ENCODE results near the gene CCDC201.
"Not testable (repeated sequence)": the region's sequence is repeated elsewhere in the genome, so short reads cannot be mapped to it uniquely, and the experiment has no call there.

The CCDC201 gene

GRCh38 chr7:45848734-45849133, 24.1 kb downstream of the CCDC201 start:
- not testable (repeated sequence) for H3K9me2 ChIP-seq (replicated peaks; ENCODE audit: insufficient read depth, low read length); H3K79me2 ChIP-seq (ENCODE audit: low read length); H3K9me3 ChIP-seq (replicated peaks; ENCODE audit: insufficient read depth, low read length); H3K27ac ChIP-seq (ENCODE audit: low read length); H2AFZ ChIP-seq (ENCODE audit: low read length); H3K4me3 ChIP-seq (ENCODE audit: low read length); H3K9ac ChIP-seq (ENCODE audit: low read length); H3F3A ChIP-seq (ENCODE audit: insufficient read depth, low read length); H3K4me2 ChIP-seq (ENCODE audit: low read depth, low read length); H3K27me3 ChIP-seq (replicated peaks; ENCODE audit: insufficient read depth, low read length); DNase-seq; H3K4me1 ChIP-seq (ENCODE audit: low read length); H3K36me3 ChIP-seq (replicated peaks; ENCODE audit: insufficient read depth, low read length); H4K20me1 ChIP-seq (ENCODE audit: insufficient read depth, low read length)

- H3K27me3 ChIP-seq (replicated peaks; ENCODE audit: insufficient read depth, low read length); DNase-seq; H4K20me1 ChIP-seq (ENCODE audit: insufficient read depth, low read length); H3K9ac ChIP-seq (ENCODE audit: low read length); H3K27ac ChIP-seq (ENCODE audit: low read length); H2AFZ ChIP-seq (ENCODE audit: low read length); H3K4me1 ChIP-seq (ENCODE audit: low read length); H3K4me2 ChIP-seq (ENCODE audit: low read depth, low read length); H3K9me3 ChIP-seq (replicated peaks; ENCODE audit: insufficient read depth, low read length); H3K79me2 ChIP-seq (ENCODE audit: low read length); H3K4me3 ChIP-seq (ENCODE audit: low read length); H3K36me3 ChIP-seq (replicated peaks; ENCODE audit: insufficient read depth, low read length); H3F3A ChIP-seq (ENCODE audit: insufficient read depth, low read length); H3K9me2 ChIP-seq (replicated peaks; ENCODE audit: insufficient read depth, low read length): not testable (repeated sequence)
These were observed 26.3 kb downstream of the CCDC201 start for GRCh38 chr7:45846536-45846935.

DNA sequence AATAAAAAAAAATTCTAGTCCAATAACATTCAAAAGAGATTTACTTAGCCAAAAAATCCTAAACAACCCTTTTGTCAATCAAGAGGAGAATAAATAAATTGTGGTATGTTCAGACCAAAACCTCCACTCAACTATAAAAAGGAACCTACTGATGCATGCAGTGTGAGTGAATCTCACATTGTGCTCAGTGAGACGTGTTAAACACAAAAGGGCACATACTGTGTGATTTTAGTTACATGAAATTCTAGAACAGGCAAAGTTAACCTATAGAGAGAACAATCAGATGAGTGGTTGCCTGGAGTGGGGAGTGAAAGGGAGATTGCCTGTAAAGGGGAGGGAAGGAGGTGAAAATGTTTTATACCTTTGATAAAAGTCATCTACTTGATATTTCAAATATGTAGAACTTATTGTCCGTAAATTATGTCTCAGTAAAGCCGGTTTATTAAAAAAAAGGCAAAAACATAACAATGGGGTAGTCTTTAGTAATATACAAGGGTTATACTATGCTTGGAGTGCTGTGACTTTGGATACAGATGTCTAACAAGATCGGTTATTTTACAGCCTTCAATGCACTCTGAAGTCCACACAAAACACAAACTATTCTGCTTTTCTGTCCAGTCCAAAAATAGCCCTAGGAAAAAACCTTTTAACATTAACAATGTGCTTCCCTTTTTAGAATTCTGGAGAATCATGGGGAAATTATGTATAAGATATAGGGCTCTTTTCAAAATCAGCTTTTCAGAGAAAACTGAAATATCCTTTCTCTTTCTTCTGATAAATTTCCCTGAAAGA, 30.8 kb downstream of the CCDC201 start:
- H3K9me3 ChIP-seq (replicated peaks; ENCODE audit: insufficient read depth, low read length); H3K4me3 ChIP-seq (ENCODE audit: low read length); H2AFZ ChIP-seq (ENCODE audit: low read length); H3F3A ChIP-seq (ENCODE audit: insufficient read depth, low read length); H3K27me3 ChIP-seq (replicated peaks; ENCODE audit: insufficient read depth, low read length); H3K36me3 ChIP-seq (replicated peaks; ENCODE audit: insufficient read depth, low read length); DNase-seq; H3K79me2 ChIP-seq (ENCODE audit: low read length); H3K4me2 ChIP-seq (ENCODE audit: low read depth, low read length); H3K27ac ChIP-seq (ENCODE audit: low read length); H3K9me2 ChIP-seq (replicated peaks; ENCODE audit: insufficient read depth, low read length); H3K4me1 ChIP-seq (ENCODE audit: low read length); H3K9ac ChIP-seq (ENCODE audit: low read length); H4K20me1 ChIP-seq (ENCODE audit: insufficient read depth, low read length): not testable (repeated sequence)

GRCh38 chr7:45838852-45839251, 34.0 kb downstream of the CCDC201 start:
- not testable (repeated sequence) for H3K79me2 ChIP-seq (ENCODE audit: low read length); H3F3A ChIP-seq (ENCODE audit: insufficient read depth, low read length); DNase-seq; H3K9me3 ChIP-seq (replicated peaks; ENCODE audit: insufficient read depth, low read length); H3K4me3 ChIP-seq (ENCODE audit: low read length); H3K27ac ChIP-seq (ENCODE audit: low read length); H3K4me1 ChIP-seq (ENCODE audit: low read length); H3K4me2 ChIP-seq (ENCODE audit: low read depth, low read length); H4K20me1 ChIP-seq (ENCODE audit: insufficient read depth, low read length); H2AFZ ChIP-seq (ENCODE audit: low read length); H3K9me2 ChIP-seq (replicated peaks; ENCODE audit: insufficient read depth, low read length); H3K9ac ChIP-seq (ENCODE audit: low read length); H3K27me3 ChIP-seq (replicated peaks; ENCODE audit: insufficient read depth, low read length); H3K36me3 ChIP-seq (replicated peaks; ENCODE audit: insufficient read depth, low read length)

- DNase-seq; H3K9me2 ChIP-seq (replicated peaks; ENCODE audit: insufficient read depth, low read length); H3K27ac ChIP-seq (ENCODE audit: low read length); H3K9me3 ChIP-seq (replicated peaks; ENCODE audit: insufficient read depth, low read length); H3K36me3 ChIP-seq (replicated peaks; ENCODE audit: insufficient read depth, low read length); H3K27me3 ChIP-seq (replicated peaks; ENCODE audit: insufficient read depth, low read length); H3K4me1 ChIP-seq (ENCODE audit: low read length); H3F3A ChIP-seq (ENCODE audit: insufficient read depth, low read length); H3K4me2 ChIP-seq (ENCODE audit: low read depth, low read length); H2AFZ ChIP-seq (ENCODE audit: low read length); H4K20me1 ChIP-seq (ENCODE audit: insufficient read depth, low read length); H3K4me3 ChIP-seq (ENCODE audit: low read length); H3K79me2 ChIP-seq (ENCODE audit: low read length); H3K9ac ChIP-seq (ENCODE audit: low read length): not testable (repeated sequence)
These were observed 40.3 kb downstream of the CCDC201 start for GRCh38 chr7:45832433-45833177.

DNA sequence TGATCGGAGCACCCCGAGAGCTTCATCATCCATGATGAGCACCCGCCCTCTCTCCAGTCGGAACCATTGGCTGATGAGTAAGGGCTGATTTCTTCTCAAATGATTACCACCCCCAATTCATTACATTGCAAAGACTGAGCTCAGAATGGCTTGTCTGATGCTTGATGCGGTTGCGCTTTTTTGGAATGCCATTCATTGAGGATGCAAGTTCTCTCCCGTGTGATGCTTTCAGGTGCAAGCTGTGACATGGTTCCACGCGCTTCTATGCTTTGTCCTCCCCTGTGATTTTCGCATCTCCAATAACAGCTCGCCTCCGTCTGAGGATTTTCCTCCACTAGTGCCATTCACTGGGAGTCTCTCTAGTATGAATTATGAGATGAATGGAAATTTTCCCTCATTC, 43.0 kb downstream of the CCDC201 start:
- H3K79me2 ChIP-seq (ENCODE audit: low read length); H3K36me3 ChIP-seq (replicated peaks; ENCODE audit: insufficient read depth, low read length); H3K9me3 ChIP-seq (replicated peaks; ENCODE audit: insufficient read depth, low read length); H3K4me2 ChIP-seq (ENCODE audit: low read depth, low read length); H3K9me2 ChIP-seq (replicated peaks; ENCODE audit: insufficient read depth, low read length); H4K20me1 ChIP-seq (ENCODE audit: insufficient read depth, low read length); H3K4me1 ChIP-seq (ENCODE audit: low read length); H2AFZ ChIP-seq (ENCODE audit: low read length); H3K27ac ChIP-seq (ENCODE audit: low read length); H3K27me3 ChIP-seq (replicated peaks; ENCODE audit: insufficient read depth, low read length); DNase-seq; H3K9ac ChIP-seq (ENCODE audit: low read length); H3K4me3 ChIP-seq (ENCODE audit: low read length); H3F3A ChIP-seq (ENCODE audit: insufficient read depth, low read length): not testable (repeated sequence)

DNA sequence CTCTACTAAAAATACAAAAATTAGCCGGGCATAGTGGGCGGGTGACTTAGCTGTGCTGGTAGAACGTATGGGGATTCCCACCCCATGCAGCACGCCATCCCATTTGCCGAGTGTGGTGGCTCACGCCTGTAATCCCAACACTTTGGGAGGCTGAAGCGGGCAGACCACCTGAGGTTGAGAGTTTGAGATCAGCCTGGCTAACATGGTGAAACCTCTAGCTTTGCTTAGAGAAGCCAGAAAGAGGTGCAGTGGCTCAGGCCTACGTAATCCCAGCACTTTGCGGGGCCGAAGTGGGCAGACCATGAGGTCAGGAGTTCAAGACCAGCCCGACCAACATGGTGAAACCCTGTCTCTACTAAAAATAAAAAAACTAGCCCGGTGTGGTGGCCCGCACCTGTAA, 45.2 kb downstream of the CCDC201 start:
- H3K9ac ChIP-seq (ENCODE audit: low read length); H3K9me2 ChIP-seq (replicated peaks; ENCODE audit: insufficient read depth, low read length); H3K4me3 ChIP-seq (ENCODE audit: low read length); H3K4me1 ChIP-seq (ENCODE audit: low read length); H3K9me3 ChIP-seq (replicated peaks; ENCODE audit: insufficient read depth, low read length); H3K79me2 ChIP-seq (ENCODE audit: low read length); H3K4me2 ChIP-seq (ENCODE audit: low read depth, low read length); DNase-seq; H2AFZ ChIP-seq (ENCODE audit: low read length); H3K36me3 ChIP-seq (replicated peaks; ENCODE audit: insufficient read depth, low read length); H3K27me3 ChIP-seq (replicated peaks; ENCODE audit: insufficient read depth, low read length); H4K20me1 ChIP-seq (ENCODE audit: insufficient read depth, low read length); H3K27ac ChIP-seq (ENCODE audit: low read length); H3F3A ChIP-seq (ENCODE audit: insufficient read depth, low read length): not testable (repeated sequence)

- H3K36me3 ChIP-seq (replicated peaks; ENCODE audit: insufficient read depth, low read length); H3K9ac ChIP-seq (ENCODE audit: low read length); H3K9me3 ChIP-seq (replicated peaks; ENCODE audit: insufficient read depth, low read length); H3K4me2 ChIP-seq (ENCODE audit: low read depth, low read length); H3K4me1 ChIP-seq (ENCODE audit: low read length); DNase-seq; H3K9me2 ChIP-seq (replicated peaks; ENCODE audit: insufficient read depth, low read length); H3K27ac ChIP-seq (ENCODE audit: low read length); H3F3A ChIP-seq (ENCODE audit: insufficient read depth, low read length); H2AFZ ChIP-seq (ENCODE audit: low read length); H3K79me2 ChIP-seq (ENCODE audit: low read length); H3K27me3 ChIP-seq (replicated peaks; ENCODE audit: insufficient read depth, low read length); H3K4me3 ChIP-seq (ENCODE audit: low read length); H4K20me1 ChIP-seq (ENCODE audit: insufficient read depth, low read length): not testable (repeated sequence)
These were observed 46.3 kb downstream of the CCDC201 start for GRCh38 chr7:45826550-45826949.
